ENCODE measurements around the gene RAI14.
"Not testable (repeated sequence)": the region's sequence is repeated elsewhere in the genome, so short reads cannot be mapped to it uniquely, and the experiment has no call there.

The RAI14 gene

GRCh38 chr5:34830827-34831226 lies 174.7 kb downstream of the RAI14 start:
- not testable (repeated sequence) for DNase-seq

GRCh38 chr5:34831303-34831702 lies 175.2 kb downstream of the RAI14 start:
- DNase-seq: no peak

GRCh38 chr5:34832568-34832967 lies 176.4 kb downstream of the RAI14 start:
- no peak for DNase-seq

GRCh38 chr5:34833090-34833489 lies 177.0 kb downstream of the RAI14 start:
- no peak for DNase-seq

GRCh38 chr5:34833976-34834793 lies 178.1 kb downstream of the RAI14 start:
- no peak for DNase-seq

- DNase-seq: no peak
Measured at GRCh38 chr5:34834794-34835089, 178.6 kb downstream of the RAI14 start.

GRCh38 chr5:34835664-34836063 lies 179.5 kb downstream of the RAI14 start:
- no peak for DNase-seq

- DNase-seq: peak; percentile 99
Measured at GRCh38 chr5:34838785-34839714, 182.9 kb downstream of the RAI14 start, which contains the start of gene TTC23L. Gene TTC23L, plus strand, starts transcription at chr5:34839164. Its CDS starts 1,508 bp downstream, at chr5:34840672.

GRCh38 chr5:34841816-34842215 lies 185.7 kb downstream of the RAI14 start:
- no peak for DNase-seq

GRCh38 chr5:34842554-34842953 lies 186.4 kb downstream of the RAI14 start:
- no peak for DNase-seq

- no peak for DNase-seq
Measured at GRCh38 chr5:34843497-34843896, 187.4 kb downstream of the RAI14 start.

- no peak for DNase-seq
Measured at GRCh38 chr5:34844106-34844505, 188.0 kb downstream of the RAI14 start.

GRCh38 chr5:34844999-34845398 lies 188.9 kb downstream of the RAI14 start:
- no peak for DNase-seq

- no peak for DNase-seq
Measured at GRCh38 chr5:34847056-34847455, 190.9 kb downstream of the RAI14 start.

GRCh38 chr5:34847552-34847951 lies 191.4 kb downstream of the RAI14 start:
- no peak for DNase-seq

- no peak for DNase-seq
Measured at GRCh38 chr5:34848230-34848629, 192.1 kb downstream of the RAI14 start.

GRCh38 chr5:34849253-34849652 lies 193.1 kb downstream of the RAI14 start:
- DNase-seq: no peak

- peak; percentile 96 for DNase-seq
Measured at GRCh38 chr5:34854459-34855174, 198.5 kb downstream of the RAI14 start.

GRCh38 chr5:34857161-34857560 lies 201.0 kb downstream of the RAI14 start:
- DNase-seq: no peak

GRCh38 chr5:34857894-34858293 lies 201.8 kb downstream of the RAI14 start:
- no peak for DNase-seq

- no peak for DNase-seq
Measured at GRCh38 chr5:34858790-34859189, 202.7 kb downstream of the RAI14 start.

GRCh38 chr5:34859253-34859652 lies 203.1 kb downstream of the RAI14 start:
- DNase-seq: no peak

GRCh38 chr5:34863946-34864345 lies 207.8 kb downstream of the RAI14 start:
- DNase-seq: no peak
